H1 (cell line): ENCODE data around the gene RHBDF2.

Experiments used
- EP300 ChIP-seq, 2 experiments: IDR thresholded peaks; 1 replicate in 1 of 2; 2 replicates in 1 of 2; pipeline ENCODE4 v1.6.1; 2011 to 2012; ENCODE audit warnings: low read depth in 2 of 2, low read length in 2 of 2, mild to moderate bottlenecking in 2 of 2, borderline replicate concordance in 1 of 2, inconsistent platforms in 1 of 2, moderate library complexity in 1 of 2
- EZH2 ChIP-seq: fragments of 200-600 bp; sonication (generic); IDR thresholded peaks from 2 replicates; pipeline ENCODE4 v1.7.1; 2012; ENCODE audit warnings: low read depth, mild to moderate bottlenecking, moderate library complexity, low read length, inconsistent platforms; ENCODE audit not compliant: severe bottlenecking
- FOSL1 ChIP-seq: IDR thresholded peaks from 2 replicates; pipeline ENCODE4 v1.6.1; 2011; ENCODE audit warnings: mild to moderate bottlenecking, low read depth, low read length, moderate library complexity; ENCODE audit not compliant: insufficient read depth
- HDAC6 ChIP-seq: IDR thresholded peaks from one replicate; pipeline ENCODE4 v1.7.1; 2012; ENCODE audit warnings: low read depth, mild to moderate bottlenecking, inconsistent platforms, low read length, moderate library complexity
- MAFK ChIP-seq: IDR thresholded peaks from 2 replicates; pipeline ENCODE4 v1.6.1; 2012; ENCODE audit warnings: low read depth, mild to moderate bottlenecking, improper control_type of control experiment, low read length
- RAD21 ChIP-seq, 2 experiments: IDR thresholded peaks in 1 of 2; conservative IDR thresholded peaks in 1 of 2; 2 replicates each; pipeline ENCODE4 v1.6.1; 2011; ENCODE audit warnings: low read depth in 2 of 2, low read length in 2 of 2, improper control_type of control experiment in 1 of 2, inconsistent platforms in 1 of 2, mild to moderate bottlenecking in 1 of 2, moderate library complexity in 1 of 2
- TCF12 ChIP-seq: IDR thresholded peaks from 2 replicates; pipeline ENCODE4 v1.6.1; 2011; ENCODE audit warnings: low read depth, mild to moderate bottlenecking, low read length
- TF ChIP-seq, protein P1 (sequence below), 3 experiments: IDR thresholded peaks; 1 replicate in 2 of 3; 2 replicates in 1 of 3; pipeline versions ENCODE4 v1.5.1 to v1.6.1; 2011; ENCODE audit warnings: low read length in 3 of 3, mild to moderate bottlenecking in 3 of 3, inconsistent platforms in 2 of 3, low read depth in 1 of 3, moderate library complexity in 1 of 3; ENCODE audit not compliant: insufficient read depth in 1 of 3; ENCODE audit errors: control extremely low read depth in 1 of 3

DNA sequence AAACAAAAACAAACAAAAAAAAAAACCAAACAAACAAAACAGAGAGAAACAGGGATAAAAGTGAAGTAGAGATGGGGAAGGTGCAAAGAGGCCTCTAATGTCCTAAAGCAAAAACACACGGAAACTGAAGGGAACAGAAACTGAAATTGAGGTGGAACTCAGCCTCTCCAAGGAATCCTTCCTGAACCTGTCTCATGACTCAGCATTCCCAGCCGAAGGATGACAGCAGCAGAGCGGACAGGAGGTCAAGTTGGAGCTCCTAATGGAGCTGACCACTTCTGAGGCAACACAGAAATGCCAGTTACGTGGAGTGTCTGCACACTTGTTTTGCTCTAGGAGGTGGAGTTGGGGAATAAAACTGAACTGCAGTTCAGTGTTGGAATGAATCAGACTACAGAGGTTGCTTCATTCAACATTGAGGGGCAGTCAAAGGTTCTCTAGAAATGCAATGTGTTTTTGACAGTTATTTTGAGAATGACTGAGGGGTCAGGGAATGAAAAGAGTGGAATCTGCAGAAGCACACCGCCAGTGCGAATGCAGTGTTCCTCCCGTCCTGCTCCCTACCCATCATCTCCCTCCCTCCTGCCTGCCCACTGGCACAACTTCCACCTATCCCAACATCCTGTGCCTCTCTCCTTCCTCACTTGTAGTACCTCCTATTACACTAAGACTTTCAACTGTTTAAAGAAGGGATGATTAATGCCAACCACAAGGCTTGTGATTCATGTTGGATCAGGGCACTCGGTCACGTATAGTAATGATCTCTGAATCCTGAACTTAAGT, 54.6 kb downstream of the RHBDF2 start:
- TF ChIP-seq TCF12, result no peak
- TF ChIP-seq RAD21 (IDR thresholded peaks at IDR 0.05 in 1 of 2, conservative IDR thresholded peaks at IDR 0.05 in 1 of 2; ENCODE audit: low read depth in 2 of 2, low read length in 2 of 2), result no peak
- no peak for TF ChIP-seq FOSL1
- TF ChIP-seq, protein P1, sequence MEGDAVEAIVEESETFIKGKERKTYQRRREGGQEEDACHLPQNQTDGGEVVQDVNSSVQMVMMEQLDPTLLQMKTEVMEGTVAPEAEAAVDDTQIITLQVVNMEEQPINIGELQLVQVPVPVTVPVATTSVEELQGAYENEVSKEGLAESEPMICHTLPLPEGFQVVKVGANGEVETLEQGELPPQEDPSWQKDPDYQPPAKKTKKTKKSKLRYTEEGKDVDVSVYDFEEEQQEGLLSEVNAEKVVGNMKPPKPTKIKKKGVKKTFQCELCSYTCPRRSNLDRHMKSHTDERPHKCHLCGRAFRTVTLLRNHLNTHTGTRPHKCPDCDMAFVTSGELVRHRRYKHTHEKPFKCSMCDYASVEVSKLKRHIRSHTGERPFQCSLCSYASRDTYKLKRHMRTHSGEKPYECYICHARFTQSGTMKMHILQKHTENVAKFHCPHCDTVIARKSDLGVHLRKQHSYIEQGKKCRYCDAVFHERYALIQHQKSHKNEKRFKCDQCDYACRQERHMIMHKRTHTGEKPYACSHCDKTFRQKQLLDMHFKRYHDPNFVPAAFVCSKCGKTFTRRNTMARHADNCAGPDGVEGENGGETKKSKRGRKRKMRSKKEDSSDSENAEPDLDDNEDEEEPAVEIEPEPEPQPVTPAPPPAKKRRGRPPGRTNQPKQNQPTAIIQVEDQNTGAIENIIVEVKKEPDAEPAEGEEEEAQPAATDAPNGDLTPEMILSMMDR (IDR thresholded peaks at IDR 0.05; ENCODE audit: control extremely low read depth in 1 of 3, insufficient read depth in 1 of 3, low read depth in 1 of 3, low read length in 3 of 3), result no peak
- TF ChIP-seq EZH2, result no peak
- TF ChIP-seq EP300 (IDR thresholded peaks at IDR 0.05; ENCODE audit: borderline replicate concordance in 1 of 2, low read depth in 2 of 2, low read length in 2 of 2), result no peak
- no peak for TF ChIP-seq HDAC6
- TF ChIP-seq MAFK, result peak; percentile 92
